ENCODE results near the gene LRFN5.

Gene LRFN5

DNA sequence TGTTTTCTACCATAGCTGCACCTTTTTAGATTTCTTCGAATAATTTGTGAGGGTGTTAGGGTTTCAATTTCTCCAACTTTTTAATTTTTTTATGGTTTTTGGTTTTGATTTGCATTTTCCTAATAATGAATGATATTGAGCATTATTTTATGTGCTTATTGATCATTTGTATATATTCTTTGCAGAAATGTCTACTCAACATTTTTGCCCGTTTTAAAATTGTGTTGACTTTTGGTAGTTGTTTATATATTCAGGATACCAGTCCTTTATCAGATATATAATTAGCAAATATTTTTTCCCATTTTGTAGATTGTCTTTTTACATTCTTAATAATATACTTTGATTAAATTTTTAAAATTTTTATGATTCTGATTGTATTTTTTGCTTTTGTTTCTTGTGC is 306.7 kb downstream of the LRFN5 start:
- DNase-seq: no peak

DNA sequence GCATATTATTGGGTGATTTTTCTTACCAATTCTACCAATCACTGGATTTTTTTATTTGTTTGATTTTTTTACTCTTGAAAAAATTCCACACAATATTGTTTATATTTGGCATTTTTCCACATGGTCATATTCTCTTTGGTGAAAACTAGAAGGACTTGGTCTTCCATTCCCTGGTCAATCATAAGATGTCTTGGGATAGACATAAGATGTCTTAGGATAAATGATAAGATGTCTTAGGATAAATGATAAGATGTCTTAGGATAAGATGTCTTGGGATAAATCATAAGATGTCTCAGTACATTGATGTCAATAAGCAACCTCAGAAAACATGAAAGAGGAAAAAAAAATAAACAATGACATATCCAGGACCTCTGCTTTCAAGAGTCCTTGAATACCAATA is 309.1 kb downstream of the LRFN5 start:
- DNase-seq: no peak

DNA sequence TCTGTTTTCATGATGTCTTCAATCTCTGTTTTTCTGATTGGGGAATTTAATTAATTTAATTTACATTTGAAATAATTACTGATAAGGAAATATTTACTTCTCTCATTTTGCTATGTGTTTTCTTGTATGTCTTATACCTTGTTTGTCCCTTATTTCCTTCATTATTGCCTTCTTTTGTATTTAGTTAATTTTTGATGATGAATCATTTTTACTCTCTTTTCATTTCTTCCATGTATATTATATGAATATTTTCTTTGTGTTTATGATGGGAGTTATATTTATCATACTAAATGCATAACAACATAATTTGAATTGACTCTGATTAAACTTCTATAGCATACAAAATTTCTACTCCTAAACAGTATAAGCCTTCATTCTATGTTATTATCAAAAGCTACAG is 309.6 kb downstream of the LRFN5 start:
- no peak for DNase-seq

DNA sequence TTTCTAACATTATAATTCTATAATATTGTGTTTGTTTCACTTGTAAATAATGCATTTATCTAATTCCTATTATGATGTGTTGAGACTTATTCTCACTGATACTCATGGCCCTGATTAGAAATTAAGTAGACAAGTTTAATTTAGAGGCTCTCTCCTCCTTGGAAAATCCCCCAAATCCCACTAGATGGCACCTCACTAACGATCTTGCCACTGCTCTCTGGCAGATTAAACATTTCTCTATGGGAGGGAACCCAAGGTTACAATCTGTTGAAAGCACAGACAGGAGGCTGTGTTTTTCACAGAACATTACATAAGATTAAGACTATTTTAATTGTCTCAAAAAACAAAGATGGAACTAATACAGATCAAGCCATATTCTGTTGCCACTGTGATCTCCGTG is 318.7 kb downstream of the LRFN5 start:
- DNase-seq: no peak

DNA sequence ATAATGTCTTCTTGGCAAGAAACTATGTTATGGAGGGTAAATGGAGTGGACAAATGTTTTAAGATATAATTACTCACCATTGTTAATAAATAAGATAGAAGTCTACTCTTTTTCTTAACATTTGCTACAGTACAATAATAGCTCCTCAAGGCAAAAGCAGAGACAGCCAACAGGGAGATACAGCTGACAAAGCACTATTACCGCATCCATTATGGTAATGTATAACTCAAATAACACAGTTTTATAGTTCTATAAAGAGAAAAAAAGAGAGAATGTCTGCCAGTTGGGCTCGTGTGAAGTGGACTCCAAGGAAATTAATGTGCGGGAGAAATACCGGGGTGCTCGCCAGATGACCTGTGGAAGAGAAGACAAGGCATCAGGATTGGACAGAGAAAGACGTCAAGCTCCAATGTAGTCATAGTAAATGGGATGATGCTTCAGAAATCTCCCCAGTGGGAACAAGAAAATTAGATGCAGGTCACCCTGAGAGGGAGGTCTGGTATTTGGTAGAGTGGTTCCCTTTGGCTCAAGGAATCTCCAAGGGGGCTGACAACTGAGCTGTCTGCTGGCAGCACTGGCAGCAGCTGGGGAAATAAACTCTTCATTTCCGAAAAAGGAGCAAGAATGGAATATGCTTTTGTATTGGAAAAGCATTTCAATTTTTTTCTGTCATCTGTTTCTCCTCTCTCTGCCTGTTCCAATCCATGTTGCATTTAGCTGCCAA is 343.9 kb downstream of the LRFN5 start:
- no peak for DNase-seq
